Hematopoietic multipotent progenitor cell treated with erythropoietin and hydrocortisone succinate and interleukin-3 and kit ligand, for 8 days (in vitro differentiated cells): ENCODE measurements around the gene TNFRSF12A.

Source experiments
- DNase-seq: peaks from one replicate; pipeline ENCODE4 v3.0.0-alpha.2; 2015

Gene TNFRSF12A

DNA sequence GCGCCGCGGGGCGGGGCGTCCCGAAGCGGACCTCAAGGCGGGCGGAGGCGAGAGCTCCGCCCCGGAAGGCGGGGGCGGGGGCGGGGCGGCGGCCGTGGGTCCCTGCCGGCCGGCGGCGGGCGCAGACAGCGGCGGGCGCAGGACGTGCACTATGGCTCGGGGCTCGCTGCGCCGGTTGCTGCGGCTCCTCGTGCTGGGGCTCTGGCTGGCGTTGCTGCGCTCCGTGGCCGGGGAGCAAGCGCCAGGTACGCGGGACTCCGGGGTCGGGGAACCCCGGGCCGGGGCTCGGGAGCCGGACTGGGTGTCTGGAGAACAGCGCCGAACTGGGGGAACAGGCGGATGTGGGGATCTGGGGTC, at the start of gene TNFRSF12A:
TNFRSF12A (plus strand) TSS at position 122 of the 357 bp plus-strand sequence; CDS start at position 152, 30 bp downstream.
- peak; percentile 79 for DNase-seq

DNA sequence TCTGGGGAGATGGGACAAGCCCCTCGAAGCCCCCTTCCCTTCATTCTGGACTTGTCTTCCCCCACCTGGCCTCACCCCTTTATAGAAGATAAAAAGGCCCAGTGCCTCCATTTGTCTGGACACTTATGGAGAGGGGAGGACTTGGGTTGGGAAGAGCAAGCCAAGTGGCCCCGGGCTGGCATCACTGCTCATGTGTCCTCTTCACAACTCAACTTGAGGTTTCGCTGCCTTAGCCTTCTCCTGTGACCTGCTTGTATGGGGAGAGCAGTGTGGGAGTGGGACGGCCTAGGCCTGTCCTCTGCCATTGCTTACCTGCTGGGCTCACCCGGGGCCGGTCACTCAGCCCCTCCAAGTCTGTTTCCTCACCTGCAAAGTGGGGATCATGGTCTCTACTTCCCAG, 49.6 kb upstream of the TNFRSF12A start:
- no peak for DNase-seq

GRCh38 chr16:2971134-2971984, 48.8 kb upstream of the TNFRSF12A start:
- no peak for DNase-seq

GRCh38 chr16:2971985-2972784, 48.0 kb upstream of the TNFRSF12A start:
- DNase-seq = no peak

DNA sequence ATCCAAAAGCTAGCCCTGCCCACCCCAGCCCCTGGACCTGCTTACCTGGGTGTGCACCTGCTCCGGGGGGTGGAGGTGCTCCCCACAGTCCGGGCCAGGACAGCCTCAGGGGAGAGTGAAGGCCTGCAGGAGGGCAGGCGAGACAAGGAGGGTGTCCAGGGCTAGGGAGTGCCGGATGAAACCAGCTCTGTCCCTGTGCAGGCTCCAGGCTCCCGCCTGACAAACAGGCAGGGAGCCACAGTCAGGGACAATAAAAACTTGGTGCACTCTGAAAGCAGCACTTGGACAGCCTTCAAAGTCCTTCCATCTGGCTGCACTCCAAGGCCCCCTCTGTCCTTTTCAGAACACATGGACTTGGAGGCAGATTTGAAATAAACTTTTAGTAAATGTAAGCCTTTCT, 47.1 kb upstream of the TNFRSF12A start:
- DNase-seq = no peak

GRCh38 chr16:2973605-2974318, 46.4 kb upstream of the TNFRSF12A start:
- no peak for DNase-seq

GRCh38 chr16:2974319-2975056, 45.7 kb upstream of the TNFRSF12A start:
- no peak for DNase-seq

DNA sequence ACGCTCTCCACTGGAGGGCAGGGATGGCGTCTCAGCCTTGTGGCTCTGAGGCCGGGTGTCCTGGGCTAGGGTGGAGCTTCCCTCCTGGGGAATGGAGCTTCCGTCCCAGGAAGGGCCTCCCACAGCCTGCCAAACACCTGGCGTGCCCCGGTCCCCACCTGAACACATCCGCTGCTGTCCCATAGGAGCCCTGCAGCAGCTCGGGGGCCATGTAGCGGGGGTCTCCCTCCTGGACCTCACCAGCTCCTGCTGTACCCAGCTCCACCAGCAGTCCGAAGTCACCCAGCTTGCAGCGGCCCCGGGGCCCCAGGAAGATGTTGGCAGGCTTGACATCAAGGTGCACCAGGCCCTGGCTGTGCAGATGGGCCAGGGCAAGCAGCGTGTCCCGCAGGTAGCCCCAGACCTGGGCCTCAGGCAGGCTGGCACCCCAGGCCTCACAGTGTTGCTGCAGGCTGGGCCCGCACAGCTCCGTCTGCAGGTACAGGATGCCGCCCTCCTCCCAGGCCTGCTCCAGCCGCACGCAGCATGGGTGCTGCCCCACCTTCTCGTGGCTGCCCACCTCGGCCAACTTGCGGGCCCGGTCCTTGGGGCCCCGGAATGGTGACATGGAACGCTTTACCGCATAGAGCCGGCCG, 44.9 kb upstream of the TNFRSF12A start:
- DNase-seq = no peak

DNA sequence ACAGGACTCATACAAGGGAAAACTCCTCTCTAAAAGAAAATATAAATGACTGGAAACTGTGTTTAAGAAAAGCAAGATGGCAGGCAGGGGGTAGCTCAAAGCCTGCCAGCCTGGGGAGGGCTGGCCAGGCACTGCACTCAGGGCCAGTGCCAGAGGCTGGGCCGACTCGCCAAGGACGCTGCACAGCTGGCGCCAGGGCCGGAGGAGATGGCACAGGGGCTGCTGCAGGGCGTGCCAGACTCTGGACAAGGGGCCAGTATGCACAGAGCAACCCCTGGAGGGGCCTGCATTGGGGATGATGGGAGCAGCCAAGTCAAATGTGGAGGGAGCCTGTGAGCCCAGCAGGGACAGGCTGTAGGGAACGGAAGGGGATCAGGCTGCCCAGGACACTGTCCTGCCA, 44.0 kb upstream of the TNFRSF12A start:
- no peak for DNase-seq

DNA sequence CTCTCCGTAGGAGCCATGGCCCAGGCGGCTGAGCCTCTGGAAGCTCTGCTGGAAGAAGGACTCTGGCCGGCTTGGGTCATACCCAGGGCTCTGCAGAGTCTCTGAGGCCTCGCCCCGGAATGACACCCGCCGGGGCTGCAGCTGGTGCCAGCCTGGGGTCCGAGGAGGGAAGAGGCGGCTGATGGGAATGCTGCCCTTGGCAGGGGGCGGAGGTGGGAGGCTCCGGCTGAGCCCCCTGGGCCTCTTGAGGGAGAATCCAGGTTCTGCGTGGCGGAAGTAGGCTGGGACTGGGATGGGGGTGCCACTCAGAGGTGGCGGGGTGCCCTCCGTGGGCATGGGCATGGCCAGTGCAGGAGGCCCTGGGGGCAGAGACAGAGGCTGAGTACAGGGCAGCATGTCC, 43.5 kb upstream of the TNFRSF12A start:
- no peak for DNase-seq

DNA sequence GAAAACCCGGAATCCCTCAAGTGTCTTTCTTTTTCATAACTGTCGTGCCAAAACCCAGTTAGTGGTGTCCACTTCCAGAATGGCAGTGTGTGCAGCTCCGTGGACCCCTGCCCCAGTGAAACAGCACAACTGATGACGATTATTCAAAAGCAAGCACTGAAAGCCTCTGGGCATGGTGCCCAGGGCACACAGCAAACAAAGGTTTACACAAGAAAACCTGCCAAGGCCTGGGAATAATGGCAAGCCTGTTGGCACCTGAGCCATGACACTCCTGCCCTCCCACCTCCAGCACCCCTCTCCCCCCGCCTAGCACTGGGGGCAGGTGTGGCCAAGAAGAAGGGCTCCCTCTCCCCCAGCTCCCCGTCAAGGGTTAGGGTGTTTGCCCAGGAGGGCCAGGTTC, 42.7 kb upstream of the TNFRSF12A start:
- DNase-seq = no peak

DNA sequence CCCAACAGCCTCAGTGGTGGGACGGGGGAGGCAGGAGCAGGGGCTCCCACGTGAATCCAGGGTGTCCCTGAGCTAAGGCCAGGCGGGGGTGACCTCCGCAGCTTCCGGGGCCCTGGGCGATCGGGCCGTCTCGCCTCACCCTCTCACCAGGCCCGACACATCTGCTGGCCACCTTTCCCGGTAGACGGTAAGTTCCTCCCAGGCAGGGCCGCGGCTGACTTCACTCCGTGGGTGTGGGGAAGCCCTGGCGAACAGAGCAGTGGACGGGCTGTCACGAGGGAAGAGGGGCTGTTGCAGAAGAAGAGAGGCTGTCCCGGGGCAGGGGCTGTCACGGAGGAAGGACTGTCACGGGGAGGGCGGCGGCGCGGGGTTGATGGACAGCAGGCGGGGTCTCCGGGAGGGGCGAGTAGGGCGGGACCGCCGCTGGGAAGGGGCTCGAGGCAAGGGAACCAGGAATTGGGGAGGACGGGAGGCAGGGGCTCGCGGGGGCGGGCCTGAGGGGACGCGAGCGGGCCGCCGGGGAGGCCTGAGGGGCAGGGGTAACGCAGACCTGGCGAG, 40.4 kb upstream of the TNFRSF12A start:
- peak; percentile 29 for DNase-seq

DNA sequence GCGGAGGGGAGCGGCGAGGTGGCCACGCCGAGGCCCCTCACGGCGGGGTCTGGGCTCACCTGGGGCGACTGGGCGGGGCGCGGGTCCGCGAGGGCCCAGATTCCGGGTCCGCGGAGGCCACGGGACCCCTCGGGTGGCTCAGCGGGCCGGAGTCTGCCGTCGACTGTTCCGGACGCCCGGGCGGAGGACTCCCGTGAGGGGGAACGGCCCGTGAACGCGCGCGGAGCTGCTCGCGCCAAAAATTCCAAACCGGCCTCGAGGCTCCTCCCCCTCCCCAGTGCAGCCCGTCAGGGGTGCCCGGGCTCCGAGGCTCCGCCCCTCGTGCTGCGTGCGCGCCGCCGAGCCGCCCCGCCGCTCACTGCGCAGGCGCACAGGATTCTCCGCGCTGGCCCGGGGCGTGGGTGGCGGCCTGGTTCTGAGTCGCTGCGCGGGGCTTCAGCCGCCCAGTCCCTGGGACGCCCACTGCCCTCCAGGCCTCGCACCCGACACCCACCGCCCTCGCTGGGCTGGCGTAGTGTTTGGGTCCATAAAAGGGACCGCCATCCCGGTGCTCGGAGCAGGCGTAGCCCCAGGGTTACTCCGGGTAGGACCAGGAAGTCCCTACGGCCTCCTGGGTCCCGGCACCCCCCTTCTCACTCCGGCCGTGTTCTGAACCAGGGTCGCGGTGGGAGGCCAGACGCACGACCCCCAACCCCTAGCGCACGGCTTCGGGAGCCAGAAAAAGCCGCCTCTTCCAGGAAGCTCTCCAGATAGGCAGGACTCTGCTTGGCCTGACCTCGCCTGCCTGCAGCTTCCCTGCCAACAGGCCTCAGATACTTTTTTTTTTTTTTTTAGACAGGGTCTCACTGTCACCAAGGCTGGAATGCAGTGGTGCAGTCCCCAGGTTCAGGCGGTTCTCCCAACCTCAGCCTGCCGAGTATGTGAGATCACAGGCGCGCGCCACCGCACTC, 39.7 kb upstream of the TNFRSF12A start, which contains the start of gene PKMYT1:
PKMYT1 (minus strand) TSS at position 220 of the 950 bp plus-strand sequence. CDS start 789 bp downstream, outside the sequence.
- DNase-seq = peak; percentile 89

- DNase-seq = no peak
These were observed 38.8 kb upstream of the TNFRSF12A start for GRCh38 chr16:2981177-2981898.

GRCh38 chr16:2981899-2982250, 38.3 kb upstream of the TNFRSF12A start:
- no peak for DNase-seq

DNA sequence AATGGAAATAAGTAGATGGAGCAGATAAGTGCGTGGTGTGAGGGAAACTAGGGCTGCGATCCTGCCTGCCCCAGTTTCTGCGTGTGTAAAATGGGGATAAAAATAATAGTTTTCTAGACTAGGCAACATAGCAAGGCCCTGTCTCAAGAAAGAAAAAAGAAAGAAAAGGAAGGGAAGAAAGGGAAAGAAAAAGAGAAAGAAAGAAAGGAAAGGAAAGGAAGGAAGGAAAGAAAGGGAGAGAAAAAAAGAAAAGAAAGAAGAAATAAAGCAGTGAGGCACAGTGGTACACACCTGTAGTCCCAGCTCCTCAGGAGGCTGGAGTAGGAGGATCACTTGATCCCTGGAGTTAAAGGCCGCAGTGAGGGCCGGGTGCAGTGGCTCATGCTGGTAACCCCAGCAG, 37.8 kb upstream of the TNFRSF12A start:
- no peak for DNase-seq

DNA sequence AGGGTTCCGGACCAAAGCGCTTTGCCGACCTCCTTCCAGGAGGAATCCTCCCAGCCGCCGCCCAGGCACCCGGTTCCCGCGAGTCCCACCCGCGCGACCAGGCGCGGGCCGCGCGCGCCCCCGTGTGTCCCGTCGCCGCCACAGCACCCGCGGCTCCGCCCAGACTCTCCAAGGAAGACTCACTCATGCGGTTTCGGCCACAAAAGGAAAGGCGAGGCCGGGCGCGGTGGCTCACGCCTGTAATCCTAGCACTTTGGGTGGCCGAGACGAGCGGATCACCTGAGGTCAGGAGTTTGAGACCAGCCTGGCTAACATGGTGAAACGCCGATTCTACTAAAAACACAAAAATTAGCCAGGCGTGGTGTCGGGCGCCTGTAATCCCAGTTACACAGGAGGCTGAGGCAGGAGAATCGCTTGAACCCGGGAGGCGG, 36.4 kb upstream of the TNFRSF12A start:
- peak; percentile 76 for DNase-seq

DNA sequence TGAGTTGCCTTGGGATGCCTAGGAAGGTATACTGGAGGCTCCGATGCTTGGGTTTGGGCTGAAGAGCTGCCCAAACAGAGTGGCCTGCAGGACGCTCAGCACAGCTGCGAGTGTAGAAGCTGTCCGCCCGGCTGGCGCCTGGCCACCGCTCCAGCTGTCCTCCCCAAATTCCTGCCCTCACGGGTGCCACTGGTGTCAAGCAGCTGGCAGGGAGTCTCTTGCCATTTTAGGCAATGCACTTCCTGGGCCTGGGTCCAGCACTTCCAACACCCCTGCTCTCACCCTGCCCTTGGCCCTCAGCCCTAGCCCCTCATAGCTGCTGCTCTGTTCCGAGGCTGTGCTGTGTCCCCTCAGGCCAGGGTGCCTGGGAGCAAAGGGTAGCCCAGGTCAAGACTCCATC, 34.7 kb upstream of the TNFRSF12A start:
- DNase-seq = no peak

GRCh38 chr16:2985893-2986355, 34.2 kb upstream of the TNFRSF12A start:
- DNase-seq = no peak
